ENCODE results near the gene C1orf159. TPM values are rescaled to one million over a fixed set of nuclear protein-coding genes. Genes with fewer than 3 reads are reported as not detected.

C1orf159 gene
- total RNA-seq, 1 experiment from 2014 or later = 32.4 TPM

- H3K36me3 Mint-ChIP-seq (ENCODE audit: insufficient read depth, unreplicated experiment) = peaks cover 56% of the 10 kb centered on the region
- H3K4me1 Mint-ChIP-seq (ENCODE audit: low read depth, unreplicated experiment) = peaks cover 14% of the 10 kb centered on the region
- CTCF ChIA-PET = no interaction called here
- H3K27me3 Mint-ChIP-seq (ENCODE audit: unreplicated experiment) = no peaks in the 10 kb centered on the region
- H3K27ac Mint-ChIP-seq (ENCODE audit: unreplicated experiment) = peak overlapping the region; percentile 87
- no peaks in the 10 kb centered on the region for H3K9me3 Mint-ChIP-seq (ENCODE audit: low read depth, unreplicated experiment)
- TF ChIP-seq CTCF (IDR thresholded peaks at IDR 0.05; ENCODE audit: unreplicated experiment) = no peak
- intact Hi-C loops (cut with micrococcal nuclease; ENCODE audit: unreplicated experiment) = no loop called here
- no TSS peak for BruUV-seq (replicated peaks)
- DNase-seq = peak; percentile 70
- peak overlapping the region; percentile 60 for H3K4me3 Mint-ChIP-seq (ENCODE audit: low read depth, unreplicated experiment)
Measured at GRCh38 chr1:1132042-1132950, 16.4 kb upstream of the C1orf159 start.

DNA sequence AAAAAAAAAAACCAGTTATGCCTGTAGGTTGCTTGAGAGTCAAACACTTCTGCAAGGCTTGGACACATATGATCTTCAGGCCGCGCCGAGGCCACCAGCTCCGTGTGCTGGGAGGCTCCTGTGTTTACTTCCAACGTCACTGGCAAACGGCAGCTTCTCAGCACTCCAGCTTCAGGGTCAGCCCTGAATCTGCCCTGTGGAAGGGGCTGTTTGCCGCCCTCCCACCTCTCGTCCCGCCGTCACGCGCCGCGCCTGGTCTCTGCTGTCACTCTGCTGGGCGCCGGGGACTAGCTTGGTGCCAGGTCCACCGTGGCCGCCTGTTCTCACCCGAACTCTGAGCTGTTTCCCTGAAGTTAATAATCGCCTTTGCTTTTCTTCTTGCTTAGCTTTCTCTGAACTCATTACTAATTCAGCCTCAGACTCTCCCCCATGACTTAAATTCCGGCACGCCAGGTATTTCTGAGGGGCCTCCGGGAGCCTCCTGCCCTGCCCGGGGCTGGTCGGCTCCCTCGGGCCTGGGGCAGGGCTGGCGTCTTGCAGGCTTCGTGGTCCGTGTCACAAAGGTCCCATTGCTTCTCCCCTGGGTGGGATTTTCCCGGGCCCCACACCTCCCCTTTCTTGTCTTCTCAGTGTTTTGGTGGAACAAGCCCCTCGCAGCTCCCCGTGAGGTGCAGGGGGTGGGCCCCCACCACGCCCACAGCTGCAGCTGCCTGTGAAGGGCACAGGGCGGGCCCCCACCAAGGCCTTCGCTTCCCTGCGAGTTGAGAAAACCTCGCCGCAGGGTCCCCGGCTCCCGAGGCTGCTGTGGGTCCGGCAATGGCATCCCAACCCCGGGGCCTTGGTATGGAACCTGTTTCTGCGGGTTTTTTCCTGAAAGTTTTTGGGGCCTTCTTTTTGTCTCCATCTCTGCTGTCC is 14.6 kb upstream of the C1orf159 start:
- BruUV-seq (replicated peaks) = TSS peak; percentile 36
- DNase-seq = no peak
- intact Hi-C loops (cut with micrococcal nuclease; ENCODE audit: unreplicated experiment) = no loop called here
- Mint-ChIP-seq H3K27me3 (ENCODE audit: unreplicated experiment) (no peaks in the 10 kb centered on the region), H3K4me1 (ENCODE audit: low read depth, unreplicated experiment) (peaks cover 14% of the 10 kb centered on the region), H3K36me3 (ENCODE audit: insufficient read depth, unreplicated experiment) (peaks cover 43% of the 10 kb centered on the region), H3K4me3 (ENCODE audit: low read depth, unreplicated experiment) (no peak overlapping the region), H3K9me3 (ENCODE audit: low read depth, unreplicated experiment) (no peaks in the 10 kb centered on the region), H3K27ac (ENCODE audit: unreplicated experiment) (no peak overlapping the region)
- no peak for TF ChIP-seq CTCF (IDR thresholded peaks at IDR 0.05; ENCODE audit: unreplicated experiment)
- CTCF ChIA-PET = interaction anchor here (0.7 kb wide), 1 partner anchor 27 kb away, joined by 5 read pairs; no protein-coding TSS in a partner anchor

- no peak for DNase-seq
- TF ChIP-seq CTCF (IDR thresholded peaks at IDR 0.05; ENCODE audit: unreplicated experiment) = no peak
- peaks cover 22% of the 10 kb centered on the region for H3K4me1 Mint-ChIP-seq (ENCODE audit: low read depth, unreplicated experiment)
- H3K9me3 Mint-ChIP-seq (ENCODE audit: low read depth, unreplicated experiment) = no peaks in the 10 kb centered on the region
- no TSS peak for BruUV-seq (replicated peaks)
- peak overlapping the region; percentile 78 for H3K4me3 Mint-ChIP-seq (ENCODE audit: low read depth, unreplicated experiment)
- CTCF ChIA-PET = interaction anchor here (0.6 to 0.7 kb wide), 2 partner anchors 28 to 51 kb away, joined by 5 read pairs; no protein-coding TSS in a partner anchor
- H3K27ac Mint-ChIP-seq (ENCODE audit: unreplicated experiment) = no peak overlapping the region
- H3K36me3 Mint-ChIP-seq (ENCODE audit: insufficient read depth, unreplicated experiment) = peaks cover 39% of the 10 kb centered on the region
- intact Hi-C loops (cut with micrococcal nuclease; ENCODE audit: unreplicated experiment) = no loop called here
- H3K27me3 Mint-ChIP-seq (ENCODE audit: unreplicated experiment) = no peaks in the 10 kb centered on the region
Measured at GRCh38 chr1:1129381-1129821, 13.5 kb upstream of the C1orf159 start.

DNA sequence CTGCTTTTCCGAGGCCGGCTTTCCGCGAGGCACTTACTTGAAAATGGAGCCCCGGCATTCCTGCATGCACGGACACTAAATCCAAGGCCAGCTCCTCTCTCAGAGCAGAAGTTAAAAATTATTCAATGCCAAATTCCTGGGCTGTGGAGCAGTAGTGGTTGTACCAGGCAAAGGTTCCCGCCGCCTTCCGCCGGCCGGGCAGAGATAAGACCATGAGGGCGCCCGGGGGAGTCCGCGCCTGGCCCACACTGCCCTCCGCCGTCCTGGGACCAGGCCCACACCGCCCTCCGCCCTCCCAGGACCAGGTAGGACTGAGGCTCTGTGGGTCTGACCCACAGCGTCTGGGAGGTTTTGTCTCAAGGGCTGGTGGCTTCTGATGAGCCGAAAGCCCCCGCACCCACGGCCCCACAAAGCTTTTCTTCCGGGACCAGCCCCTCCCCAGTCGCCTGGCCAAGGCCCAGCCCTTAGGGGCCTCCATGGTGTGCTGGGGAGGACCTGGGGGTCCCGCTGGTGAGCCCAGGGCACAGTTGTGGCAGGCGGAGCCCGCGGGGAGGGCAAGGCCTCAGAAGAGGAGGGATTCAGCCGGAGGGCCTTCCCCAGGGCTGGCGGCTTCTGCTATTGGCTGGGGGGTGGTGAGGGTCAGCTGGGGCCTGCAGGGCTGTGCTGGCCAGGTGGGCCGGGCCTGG is 12.7 kb upstream of the C1orf159 start:
- Mint-ChIP-seq H3K9me3 (ENCODE audit: low read depth, unreplicated experiment) (no peaks in the 10 kb centered on the region), H3K27me3 (ENCODE audit: unreplicated experiment) (no peaks in the 10 kb centered on the region), H3K4me1 (ENCODE audit: low read depth, unreplicated experiment) (peaks cover 22% of the 10 kb centered on the region), H3K36me3 (ENCODE audit: insufficient read depth, unreplicated experiment) (peaks cover 46% of the 10 kb centered on the region), H3K4me3 (ENCODE audit: low read depth, unreplicated experiment) (peak overlapping the region; percentile 78), H3K27ac (ENCODE audit: unreplicated experiment) (peak overlapping the region; percentile 39)
- DNase-seq = peak; percentile 30
- no TSS peak for BruUV-seq (replicated peaks)
- intact Hi-C loops (cut with micrococcal nuclease; ENCODE audit: unreplicated experiment) = no loop called here
- TF ChIP-seq CTCF (IDR thresholded peaks at IDR 0.05; ENCODE audit: unreplicated experiment) = no peak
- CTCF ChIA-PET = no interaction called here

Measured in Calu3 (cell line).